ENCODE results near the gene CDKN2B.

- no peak for TF ChIP-seq POLR2AphosphoS5 (IDR thresholded peaks at IDR 0.05)
- TF ChIP-seq CTCF (IDR thresholded peaks at IDR 0.05) = no peak
- TF ChIP-seq POLR2A (IDR thresholded peaks at IDR 0.05) = no peak
Measured at GRCh38 chr9:22045423-22045822, 36.3 kb upstream of the CDKN2B start.

All from breast epithelium (tissue), 3 donors.